Measurements from ENCODE around the gene HSPG2.
"Not testable (repeated sequence)": the region's sequence is repeated elsewhere in the genome, so short reads cannot be mapped to it uniquely, and the experiment has no call there.

Gene HSPG2

GRCh38 chr1:21917239-21917631, 19.9 kb downstream of the HSPG2 start:
- DNase-seq (ENCODE audit: low read depth); H3K4me3 ChIP-seq (ENCODE audit: low read depth, low read length): not testable (repeated sequence)

- no peak overlapping the region for H3K4me3 ChIP-seq (ENCODE audit: low read depth, low read length)
Measured at GRCh38 chr1:21916447-21917238, 20.5 kb downstream of the HSPG2 start.

GRCh38 chr1:21914880-21915640, 22.1 kb downstream of the HSPG2 start:
- no peak overlapping the region for H3K4me3 ChIP-seq (ENCODE audit: low read depth, low read length)
- DNase-seq (ENCODE audit: low read depth): no peak

More at GRCh38 chr1:21916447-21917238, 20.5 kb downstream of the HSPG2 start:
- no peak for DNase-seq (ENCODE audit: low read depth)

GRCh38 chr1:21914450-21914849, 22.7 kb downstream of the HSPG2 start:
- no peak for DNase-seq (ENCODE audit: low read depth)
- no peak overlapping the region for H3K4me3 ChIP-seq (ENCODE audit: low read depth, low read length)

GRCh38 chr1:21913763-21914162, 23.3 kb downstream of the HSPG2 start:
- H3K4me3 ChIP-seq (ENCODE audit: low read depth, low read length): no peak overlapping the region
- no peak for DNase-seq (ENCODE audit: low read depth)

GRCh38 chr1:21913258-21913657, 23.9 kb downstream of the HSPG2 start:
- H3K4me3 ChIP-seq (ENCODE audit: low read depth, low read length): no peak overlapping the region
- no peak for DNase-seq (ENCODE audit: low read depth)

GRCh38 chr1:21912038-21912758, 24.9 kb downstream of the HSPG2 start:
- no peak overlapping the region for H3K4me3 ChIP-seq (ENCODE audit: low read depth, low read length)
- DNase-seq (ENCODE audit: low read depth): no peak

GRCh38 chr1:21911205-21912001, 25.7 kb downstream of the HSPG2 start:
- peak; percentile 64 for DNase-seq (ENCODE audit: low read depth)
- H3K4me3 ChIP-seq (ENCODE audit: low read depth, low read length): no peak overlapping the region

GRCh38 chr1:21910558-21911204, 26.4 kb downstream of the HSPG2 start:
- DNase-seq (ENCODE audit: low read depth): no peak
- H3K4me3 ChIP-seq (ENCODE audit: low read depth, low read length): no peak overlapping the region

GRCh38 chr1:21909787-21910503, 27.2 kb downstream of the HSPG2 start:
- no peak for DNase-seq (ENCODE audit: low read depth)
- no peak overlapping the region for H3K4me3 ChIP-seq (ENCODE audit: low read depth, low read length)

DNA sequence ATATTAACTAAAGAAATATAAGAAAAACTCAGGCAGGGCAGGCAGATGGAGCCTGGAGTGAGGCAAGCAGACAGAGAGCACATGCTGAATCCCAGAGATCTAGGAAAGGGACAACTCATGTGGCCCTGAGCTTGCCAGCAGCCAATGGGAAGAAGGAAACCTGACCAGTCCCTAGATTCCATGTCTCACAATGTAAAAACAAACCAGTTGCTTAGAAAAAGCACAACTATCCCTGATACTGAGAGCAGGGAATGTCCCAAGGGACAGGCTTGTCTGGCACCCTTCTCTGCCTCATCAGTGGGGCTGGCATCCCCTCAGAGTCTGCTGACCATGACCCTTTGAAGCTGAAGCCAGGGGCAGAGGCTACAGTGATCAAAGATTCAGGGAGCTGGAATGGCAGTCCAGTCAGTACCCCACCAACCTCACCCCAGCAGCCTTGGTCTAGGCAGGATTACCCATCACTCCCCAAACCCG, 27.8 kb downstream of the HSPG2 start:
- H3K4me3 ChIP-seq (ENCODE audit: low read depth, low read length): no peak overlapping the region
- no peak for DNase-seq (ENCODE audit: low read depth)

GRCh38 chr1:21907737-21908534, 29.2 kb downstream of the HSPG2 start:
- not testable (repeated sequence) for H3K4me3 ChIP-seq (ENCODE audit: low read depth, low read length); DNase-seq (ENCODE audit: low read depth)

DNA sequence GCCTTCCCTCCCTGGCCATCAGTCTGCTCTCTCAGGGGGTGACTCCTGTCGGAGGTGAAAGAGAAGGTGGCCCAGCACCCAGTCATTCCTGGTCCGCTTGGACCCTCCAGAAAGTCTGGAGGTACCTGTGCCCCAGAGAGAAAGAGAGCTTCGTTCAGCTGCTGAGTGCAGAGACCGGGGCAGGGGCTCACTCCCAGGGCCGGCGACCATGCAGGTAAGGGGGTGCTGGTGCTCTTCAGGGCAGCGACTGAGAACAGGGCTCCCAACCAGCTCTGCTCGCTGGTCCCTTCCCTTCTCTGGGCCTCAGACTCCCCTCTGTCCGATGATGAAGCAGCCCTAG, 30.1 kb downstream of the HSPG2 start:
- DNase-seq (ENCODE audit: low read depth): no peak
- H3K4me3 ChIP-seq (ENCODE audit: low read depth, low read length): no peak overlapping the region

DNA sequence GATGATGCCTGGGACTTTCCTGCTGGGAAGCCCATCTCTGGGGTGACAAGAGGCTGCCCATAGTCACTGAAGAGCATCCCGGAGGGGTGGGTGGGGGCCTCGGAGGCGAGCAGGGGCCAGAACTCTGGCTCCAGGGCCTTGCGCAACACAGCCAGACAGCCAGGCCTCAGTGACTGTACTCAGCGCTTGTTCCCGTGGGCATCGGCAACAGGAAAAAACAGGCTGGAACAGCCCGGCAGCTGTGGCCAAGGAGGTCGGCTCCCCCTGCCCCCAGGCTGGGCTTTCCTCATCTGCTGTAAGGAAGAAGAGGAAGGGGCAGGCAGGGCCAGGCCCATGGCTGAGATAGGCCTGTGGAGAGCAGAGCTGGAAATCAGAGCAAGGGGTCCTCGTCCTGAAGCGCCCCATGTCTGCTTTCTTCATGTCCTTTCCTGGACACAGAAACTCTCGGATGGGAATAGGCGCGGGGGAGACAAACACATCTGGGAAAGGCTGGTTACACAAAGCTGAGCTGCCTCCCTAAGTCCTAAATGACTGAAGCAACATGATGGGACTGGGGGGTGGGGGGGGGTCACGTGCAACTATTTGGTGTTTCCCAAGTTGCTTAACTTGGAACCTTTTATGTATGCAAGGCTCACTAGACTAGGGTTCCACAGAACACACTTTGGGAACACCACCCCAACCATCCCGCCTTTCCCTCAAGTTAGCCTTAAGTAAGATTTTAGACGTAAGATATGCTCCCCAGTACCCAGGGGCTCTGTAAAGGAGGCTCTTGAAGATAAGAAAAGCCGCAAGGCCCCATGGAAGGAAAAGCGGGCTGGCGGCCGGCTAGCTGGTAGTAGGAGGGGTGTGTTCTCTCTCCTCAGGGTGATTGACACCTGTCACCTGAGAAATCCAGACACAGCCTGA, 30.7 kb downstream of the HSPG2 start:
- H3K4me3 ChIP-seq (ENCODE audit: low read depth, low read length): no peak overlapping the region
- peak; percentile 67 for DNase-seq (ENCODE audit: low read depth)

DNA sequence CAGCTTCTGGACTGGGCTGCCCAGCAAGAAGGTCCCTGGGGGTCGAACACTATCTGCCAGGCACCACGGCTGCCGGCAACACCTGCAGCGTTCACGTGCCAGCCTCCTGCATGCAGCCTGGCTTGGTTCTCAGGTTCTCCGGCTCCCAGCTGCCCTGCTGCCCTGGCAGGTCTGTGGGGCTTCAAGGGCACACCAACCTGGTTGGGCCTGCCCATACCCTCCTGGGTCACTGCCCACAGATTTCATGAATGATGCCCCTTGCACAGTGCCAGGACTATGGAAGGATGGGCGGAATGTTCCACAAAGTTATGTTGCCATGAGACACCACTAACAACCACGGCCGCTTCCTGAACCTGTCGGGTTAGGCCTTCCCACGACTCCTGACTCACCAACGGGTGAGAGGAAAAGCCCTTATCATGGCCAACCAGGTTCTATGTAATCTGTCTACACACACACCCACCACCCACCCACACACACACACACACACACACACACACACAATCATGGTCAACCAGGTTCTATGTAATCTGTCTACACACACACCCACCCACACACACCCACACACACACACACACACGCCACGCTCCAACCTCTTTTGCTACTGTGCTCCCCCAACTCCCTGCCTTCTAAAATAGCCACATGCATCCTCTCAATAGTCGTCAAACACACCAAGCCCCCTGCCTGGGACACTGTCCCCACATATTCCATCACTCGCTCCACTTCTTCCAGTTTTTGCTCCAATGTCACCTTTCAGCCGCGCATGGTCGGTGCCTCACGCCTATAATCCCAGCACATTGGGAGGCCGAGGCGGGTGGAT, 32.2 kb downstream of the HSPG2 start:
- no peak overlapping the region for H3K4me3 ChIP-seq (ENCODE audit: low read depth, low read length)
- DNase-seq (ENCODE audit: low read depth): peak; percentile 70

DNA sequence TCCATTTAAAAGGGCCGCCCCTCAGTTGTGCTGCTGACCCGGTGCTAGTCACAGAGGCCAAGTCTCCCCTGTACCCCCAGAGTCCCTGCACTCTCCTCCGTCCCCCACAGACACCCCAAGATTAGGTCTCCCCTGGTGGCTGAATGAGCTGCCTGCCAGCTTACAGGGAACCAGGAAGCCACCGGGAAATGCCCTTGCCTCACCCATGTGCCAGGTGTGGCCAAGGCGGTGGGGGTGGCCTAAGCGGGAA, 32.7 kb downstream of the HSPG2 start:
- H3K4me3 ChIP-seq (ENCODE audit: low read depth, low read length): no peak overlapping the region

More for the DNA sequence above, 32.7 kb downstream of the HSPG2 start:
- no peak for DNase-seq (ENCODE audit: low read depth)

Measured in skeletal muscle cell (primary cell).